GM12873 (cell line): ENCODE results near the gene MAGEB16.

ENCODE experiments used
- TF ChIP-seq, protein P1 (sequence below): IDR thresholded peaks from 2 replicates; pipeline ENCODE4 v1.5.1; 2012; ENCODE audit warnings: low read depth, mild to moderate bottlenecking, moderate library complexity, low read length, control low read depth; ENCODE audit not compliant: insufficient read depth; ENCODE audit errors: missing control alignments

MAGEB16 gene

DNA sequence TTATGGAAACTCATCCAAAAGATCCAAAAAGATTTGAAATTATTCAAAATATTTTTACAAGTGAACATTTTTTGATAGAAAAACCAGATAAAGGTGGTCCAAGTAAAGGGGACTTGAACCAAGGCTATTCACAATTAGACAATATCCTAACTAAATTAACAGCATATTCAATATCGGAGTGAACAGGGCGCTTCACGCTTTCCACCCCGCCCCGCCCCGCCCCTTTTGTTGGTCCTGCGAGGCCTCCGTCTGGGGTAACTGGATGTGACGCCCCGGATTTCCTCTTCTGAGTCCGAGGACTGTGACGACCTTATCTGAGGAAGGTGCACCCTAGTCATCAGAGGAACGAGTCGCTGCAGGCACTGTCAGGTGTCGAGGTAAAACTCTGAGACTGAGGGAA lies at the start of gene MAGEB16:
MAGEB16 (plus strand) TSS at position 301 of the 400 bp plus-strand sequence. CDS start 3,855 bp downstream, outside the sequence.
- TF ChIP-seq, protein P1, sequence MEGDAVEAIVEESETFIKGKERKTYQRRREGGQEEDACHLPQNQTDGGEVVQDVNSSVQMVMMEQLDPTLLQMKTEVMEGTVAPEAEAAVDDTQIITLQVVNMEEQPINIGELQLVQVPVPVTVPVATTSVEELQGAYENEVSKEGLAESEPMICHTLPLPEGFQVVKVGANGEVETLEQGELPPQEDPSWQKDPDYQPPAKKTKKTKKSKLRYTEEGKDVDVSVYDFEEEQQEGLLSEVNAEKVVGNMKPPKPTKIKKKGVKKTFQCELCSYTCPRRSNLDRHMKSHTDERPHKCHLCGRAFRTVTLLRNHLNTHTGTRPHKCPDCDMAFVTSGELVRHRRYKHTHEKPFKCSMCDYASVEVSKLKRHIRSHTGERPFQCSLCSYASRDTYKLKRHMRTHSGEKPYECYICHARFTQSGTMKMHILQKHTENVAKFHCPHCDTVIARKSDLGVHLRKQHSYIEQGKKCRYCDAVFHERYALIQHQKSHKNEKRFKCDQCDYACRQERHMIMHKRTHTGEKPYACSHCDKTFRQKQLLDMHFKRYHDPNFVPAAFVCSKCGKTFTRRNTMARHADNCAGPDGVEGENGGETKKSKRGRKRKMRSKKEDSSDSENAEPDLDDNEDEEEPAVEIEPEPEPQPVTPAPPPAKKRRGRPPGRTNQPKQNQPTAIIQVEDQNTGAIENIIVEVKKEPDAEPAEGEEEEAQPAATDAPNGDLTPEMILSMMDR = no peak

- TF ChIP-seq, protein P1 = no peak
Observed at GRCh38 chrX:35773958-35774564, 24.1 kb upstream of the MAGEB16 start.

- TF ChIP-seq, protein P1 = no peak
Observed at GRCh38 chrX:35785075-35785474, 13.1 kb upstream of the MAGEB16 start.

GRCh38 chrX:35786271-35786670 lies 11.9 kb upstream of the MAGEB16 start:
- TF ChIP-seq, protein P1 = no peak

DNA sequence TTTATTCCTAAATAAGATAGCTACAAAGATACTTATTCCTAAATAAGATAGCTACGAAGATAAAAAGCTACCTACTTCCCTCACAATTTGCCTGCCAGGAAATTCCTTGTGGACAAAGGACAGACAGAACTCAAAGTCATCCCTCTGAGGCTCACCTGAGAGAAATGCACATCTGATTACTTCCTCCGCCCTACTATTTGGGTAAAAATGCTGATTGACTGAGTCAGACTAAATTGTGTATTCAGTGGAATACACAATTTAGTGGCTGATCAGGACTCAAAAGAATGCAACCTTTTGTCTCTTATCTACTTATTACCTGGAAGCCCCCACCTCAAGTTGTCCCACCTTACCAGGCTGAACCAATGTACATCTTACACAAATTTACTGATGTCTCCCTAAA lies 10.3 kb upstream of the MAGEB16 start:
- TF ChIP-seq, protein P1 = no peak

DNA sequence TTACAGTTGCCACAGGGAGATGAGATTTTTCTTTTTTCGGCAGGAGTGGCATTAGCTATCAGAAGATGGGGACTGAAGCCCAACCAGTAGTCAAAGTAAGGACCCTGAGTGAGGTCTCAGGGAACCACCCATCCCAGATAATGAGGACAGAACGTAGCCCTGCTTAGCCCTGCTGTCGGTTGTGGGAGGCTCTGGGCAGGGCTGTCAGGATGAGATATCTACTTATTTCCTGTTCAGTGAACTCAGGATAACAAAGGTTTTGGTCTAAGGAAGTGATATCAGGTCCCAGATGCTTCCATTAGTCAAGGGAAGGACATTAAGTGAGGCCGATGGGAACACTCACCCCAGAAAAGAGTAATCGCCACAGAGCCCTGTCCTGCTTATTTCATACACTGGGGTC lies 2.3 kb downstream of the MAGEB16 start:
- TF ChIP-seq, protein P1 = no peak

DNA sequence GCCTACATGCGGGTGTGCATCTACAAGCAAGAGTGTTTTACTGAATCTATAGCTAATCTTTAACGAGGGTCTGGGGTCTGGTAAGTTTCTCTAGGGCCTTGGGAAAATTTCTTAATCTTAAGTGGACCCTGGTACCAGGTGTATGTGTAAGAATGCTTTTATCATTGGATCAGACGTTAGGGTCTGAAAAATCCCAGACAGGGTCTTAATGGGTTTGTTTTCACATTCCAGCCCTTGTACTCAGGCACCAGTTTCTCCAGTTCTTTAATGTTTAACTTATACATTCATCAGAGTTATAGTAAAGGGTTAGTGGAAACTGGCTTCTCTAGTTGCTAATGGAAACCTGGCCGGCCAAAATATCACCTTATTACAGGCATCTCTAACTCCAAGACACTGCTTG lies 11.6 kb downstream of the MAGEB16 start:
- TF ChIP-seq, protein P1 = no peak
